Epidermal melanocyte (primary cell): ENCODE data around the gene MARCHF2.

Experiments used
- DNase-seq: peaks from one replicate; pipeline ENCODE4 v3.0.0; 2011; ENCODE audit warnings: low spot score; ENCODE audit not compliant: insufficient read length

MARCHF2 gene

GRCh38 chr19:8475005-8475404 is 61.9 kb downstream of the MARCHF2 start:
- peak; percentile 57 for DNase-seq

- no peak for DNase-seq
Measured at GRCh38 chr19:8476524-8476923, 63.4 kb downstream of the MARCHF2 start.

GRCh38 chr19:8477889-8478288 is 64.8 kb downstream of the MARCHF2 start:
- DNase-seq = no peak

- DNase-seq = no peak
Measured at GRCh38 chr19:8478598-8478997, 65.5 kb downstream of the MARCHF2 start.

GRCh38 chr19:8481201-8481600 is 68.1 kb downstream of the MARCHF2 start:
- DNase-seq = no peak

- no peak for DNase-seq
Measured at GRCh38 chr19:8481616-8482015, 68.5 kb downstream of the MARCHF2 start.

GRCh38 chr19:8482696-8483095 is 69.6 kb downstream of the MARCHF2 start:
- no peak for DNase-seq

- DNase-seq = no peak
Measured at GRCh38 chr19:8483165-8483564, 70.1 kb downstream of the MARCHF2 start.

GRCh38 chr19:8484331-8484894 is 71.3 kb downstream of the MARCHF2 start:
- no peak for DNase-seq

- DNase-seq = no peak
Measured at GRCh38 chr19:8485561-8486371, 72.7 kb downstream of the MARCHF2 start.

- DNase-seq = no peak
Measured at GRCh38 chr19:8486661-8487136, 73.6 kb downstream of the MARCHF2 start.

- DNase-seq = no peak
Measured at GRCh38 chr19:8487137-8487851, 74.2 kb downstream of the MARCHF2 start.

GRCh38 chr19:8488365-8488764 is 75.3 kb downstream of the MARCHF2 start:
- no peak for DNase-seq
